ENCODE data around the gene CLDN9.

The CLDN9 gene

DNA sequence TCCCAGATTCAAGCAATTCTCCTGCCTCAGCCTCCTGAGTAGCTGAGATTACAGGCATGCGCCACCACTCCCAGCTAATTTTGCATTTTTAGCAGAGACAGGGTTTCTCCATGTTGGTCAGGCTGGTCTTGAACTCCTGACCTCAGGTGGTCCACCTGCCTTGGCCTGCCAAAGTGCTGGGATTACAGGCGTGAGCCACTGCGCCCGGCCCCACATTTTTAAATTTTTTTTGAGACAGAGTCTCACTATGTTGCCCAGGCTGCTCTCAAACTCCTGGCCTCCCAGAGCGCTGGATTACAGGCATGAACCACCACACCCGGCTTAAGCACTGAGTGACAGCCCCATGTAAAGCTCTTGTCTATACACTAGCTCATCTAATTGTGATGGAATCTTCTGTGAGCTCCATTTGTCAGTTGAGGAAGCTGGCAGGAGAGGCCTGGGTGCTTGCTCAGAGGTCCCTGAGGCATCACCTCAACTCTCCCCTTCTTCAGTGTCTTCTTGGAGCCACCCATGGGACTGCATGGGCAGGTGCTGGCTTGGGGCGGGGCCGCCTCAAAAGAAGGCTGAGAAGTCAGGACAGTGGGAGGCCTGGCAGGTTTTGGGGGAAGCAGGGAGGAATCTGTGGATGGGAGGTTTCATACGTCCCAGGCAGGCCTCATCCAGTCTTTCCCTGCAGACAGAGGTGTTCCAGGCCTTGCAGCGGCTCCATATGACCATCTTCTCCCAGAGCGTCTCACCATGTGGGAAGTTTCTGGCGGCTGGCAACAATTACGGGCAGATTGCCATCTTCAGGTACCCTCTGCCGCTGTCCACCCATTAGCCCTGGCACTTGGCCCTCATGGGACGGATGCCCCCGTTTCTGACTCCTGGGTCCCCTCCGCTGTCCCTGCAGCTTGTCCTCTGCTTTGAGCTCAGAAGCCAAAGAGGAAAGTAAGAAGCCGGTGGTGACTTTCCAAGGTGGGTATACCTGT is 12.6 kb downstream of the CLDN9 start:
- peaks cover 0 to 59% (median 50%) of the 10 kb centered on the region in 4 donors for H3K4me1 ChIP-seq
- no peak overlapping the region for H3K27ac ChIP-seq
- H3K36me3 ChIP-seq = peaks cover 0 to 21% (median 16%) of the 10 kb centered on the region in 3 donors
- peaks cover 0 to 15% of the 10 kb centered on the region in 2 donors for H3K27me3 ChIP-seq
- intact Hi-C loops (cut with DNase I; ENCODE audit: low total_unique reads) = no loop called here
- H3K9me3 ChIP-seq = no peaks in the 10 kb centered on the region
- DNase-seq = no peak
- no peak overlapping the region for H3K4me3 ChIP-seq
- TF ChIP-seq, protein P1, sequence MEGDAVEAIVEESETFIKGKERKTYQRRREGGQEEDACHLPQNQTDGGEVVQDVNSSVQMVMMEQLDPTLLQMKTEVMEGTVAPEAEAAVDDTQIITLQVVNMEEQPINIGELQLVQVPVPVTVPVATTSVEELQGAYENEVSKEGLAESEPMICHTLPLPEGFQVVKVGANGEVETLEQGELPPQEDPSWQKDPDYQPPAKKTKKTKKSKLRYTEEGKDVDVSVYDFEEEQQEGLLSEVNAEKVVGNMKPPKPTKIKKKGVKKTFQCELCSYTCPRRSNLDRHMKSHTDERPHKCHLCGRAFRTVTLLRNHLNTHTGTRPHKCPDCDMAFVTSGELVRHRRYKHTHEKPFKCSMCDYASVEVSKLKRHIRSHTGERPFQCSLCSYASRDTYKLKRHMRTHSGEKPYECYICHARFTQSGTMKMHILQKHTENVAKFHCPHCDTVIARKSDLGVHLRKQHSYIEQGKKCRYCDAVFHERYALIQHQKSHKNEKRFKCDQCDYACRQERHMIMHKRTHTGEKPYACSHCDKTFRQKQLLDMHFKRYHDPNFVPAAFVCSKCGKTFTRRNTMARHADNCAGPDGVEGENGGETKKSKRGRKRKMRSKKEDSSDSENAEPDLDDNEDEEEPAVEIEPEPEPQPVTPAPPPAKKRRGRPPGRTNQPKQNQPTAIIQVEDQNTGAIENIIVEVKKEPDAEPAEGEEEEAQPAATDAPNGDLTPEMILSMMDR (IDR thresholded peaks at IDR 0.05) = no peak

DNA sequence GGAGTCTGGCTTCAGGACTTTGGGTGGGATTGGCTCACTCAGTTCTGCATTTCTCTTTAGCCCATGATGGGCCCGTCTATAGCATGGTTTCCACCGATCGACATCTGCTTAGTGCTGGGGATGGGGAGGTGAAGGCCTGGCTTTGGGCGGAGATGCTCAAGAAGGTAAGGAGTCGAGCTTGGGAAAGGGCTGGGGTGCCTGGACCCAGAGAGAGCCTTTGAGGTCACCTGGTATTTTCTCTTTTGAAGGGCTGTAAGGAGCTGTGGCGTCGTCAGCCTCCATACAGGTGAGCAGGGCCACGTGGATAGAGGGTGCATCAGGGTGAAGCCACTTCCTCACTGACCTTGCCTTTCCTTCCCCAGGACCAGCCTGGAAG is 13.3 kb downstream of the CLDN9 start:
- Histone ChIP-seq H3K36me3 (peaks cover 0 to 21% (median 16%) of the 10 kb centered on the region in 3 donors), H3K27ac (no peak overlapping the region), H3K4me3 (no peak overlapping the region), H3K9me3 (no peaks in the 10 kb centered on the region), H3K27me3 (peaks cover 0 to 21% of the 10 kb centered on the region in 2 donors), H3K4me1 (peaks cover 0 to 58% (median 50%) of the 10 kb centered on the region in 4 donors)
- no peak for DNase-seq
- intact Hi-C loops (cut with DNase I; ENCODE audit: low total_unique reads) = no loop called here
- TF ChIP-seq, protein P1 (IDR thresholded peaks at IDR 0.05) = no peak

DNA sequence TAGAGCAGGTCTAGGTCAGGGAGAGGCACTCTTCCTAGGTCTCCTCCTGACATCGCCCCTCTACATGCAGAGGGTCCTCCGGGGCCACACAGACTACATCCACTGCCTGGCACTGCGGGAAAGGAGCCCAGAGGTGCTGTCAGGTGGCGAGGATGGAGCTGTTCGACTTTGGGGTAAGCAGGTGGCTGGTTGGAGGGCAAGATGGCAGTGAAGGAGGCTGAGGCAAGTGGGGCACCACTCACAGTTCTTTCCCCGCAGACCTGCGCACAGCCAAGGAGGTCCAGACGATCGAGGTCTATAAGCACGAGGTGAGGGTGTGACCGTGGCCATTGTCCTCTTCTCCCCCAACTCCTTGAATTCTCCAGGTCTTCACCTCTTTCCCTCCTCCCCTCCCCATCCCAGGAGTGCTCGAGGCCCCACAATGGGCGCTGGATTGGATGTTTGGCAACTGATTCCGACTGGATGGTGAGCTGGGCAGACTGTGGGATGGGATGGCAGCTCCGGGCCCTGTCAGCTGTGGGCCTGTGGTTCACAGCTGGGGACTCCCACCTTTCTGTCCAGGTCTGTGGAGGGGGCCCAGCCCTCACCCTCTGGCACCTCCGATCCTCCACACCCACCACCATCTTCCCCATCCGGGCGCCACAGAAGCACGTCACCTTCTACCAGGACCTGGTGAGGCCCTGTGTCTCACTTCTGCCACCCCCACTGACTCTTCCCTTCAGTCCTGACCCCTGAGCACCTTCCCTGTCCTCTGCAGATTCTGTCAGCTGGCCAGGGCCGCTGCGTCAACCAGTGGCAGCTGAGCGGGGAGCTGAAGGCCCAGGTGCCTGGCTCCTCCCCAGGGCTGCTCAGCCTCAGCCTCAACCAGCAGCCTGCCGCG is 14.1 kb downstream of the CLDN9 start:
- TF ChIP-seq, protein P1 (IDR thresholded peaks at IDR 0.05) = no peak
- H3K27me3 ChIP-seq = peaks cover 0 to 27% of the 10 kb centered on the region in 2 donors
- H3K36me3 ChIP-seq = peaks cover 0 to 21% (median 16%) of the 10 kb centered on the region in 3 donors
- no peak overlapping the region for H3K27ac ChIP-seq
- no peak for DNase-seq
- H3K9me3 ChIP-seq = no peaks in the 10 kb centered on the region
- H3K4me1 ChIP-seq = peaks cover 0 to 53% (median 42%) of the 10 kb centered on the region in 4 donors
- intact Hi-C loops (cut with DNase I; ENCODE audit: low total_unique reads) = no loop called here
- H3K4me3 ChIP-seq = no peak overlapping the region

DNA sequence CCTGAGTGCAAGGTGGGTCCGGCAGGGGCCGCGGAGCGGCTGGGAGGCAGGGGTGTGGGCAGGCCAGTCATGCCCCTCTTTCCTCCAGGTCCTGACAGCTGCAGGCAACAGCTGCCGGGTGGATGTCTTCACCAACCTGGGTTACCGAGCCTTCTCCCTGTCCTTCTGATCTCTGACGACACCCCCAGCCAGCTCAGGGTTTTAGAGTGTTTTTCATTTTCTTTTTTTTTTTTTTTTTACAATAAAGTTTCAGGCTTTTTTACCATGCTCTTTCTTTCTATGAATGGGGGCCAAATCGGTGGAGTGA is 14.7 kb downstream of the CLDN9 start:
- TF ChIP-seq, protein P1 (IDR thresholded peaks at IDR 0.05) = no peak

DNA sequence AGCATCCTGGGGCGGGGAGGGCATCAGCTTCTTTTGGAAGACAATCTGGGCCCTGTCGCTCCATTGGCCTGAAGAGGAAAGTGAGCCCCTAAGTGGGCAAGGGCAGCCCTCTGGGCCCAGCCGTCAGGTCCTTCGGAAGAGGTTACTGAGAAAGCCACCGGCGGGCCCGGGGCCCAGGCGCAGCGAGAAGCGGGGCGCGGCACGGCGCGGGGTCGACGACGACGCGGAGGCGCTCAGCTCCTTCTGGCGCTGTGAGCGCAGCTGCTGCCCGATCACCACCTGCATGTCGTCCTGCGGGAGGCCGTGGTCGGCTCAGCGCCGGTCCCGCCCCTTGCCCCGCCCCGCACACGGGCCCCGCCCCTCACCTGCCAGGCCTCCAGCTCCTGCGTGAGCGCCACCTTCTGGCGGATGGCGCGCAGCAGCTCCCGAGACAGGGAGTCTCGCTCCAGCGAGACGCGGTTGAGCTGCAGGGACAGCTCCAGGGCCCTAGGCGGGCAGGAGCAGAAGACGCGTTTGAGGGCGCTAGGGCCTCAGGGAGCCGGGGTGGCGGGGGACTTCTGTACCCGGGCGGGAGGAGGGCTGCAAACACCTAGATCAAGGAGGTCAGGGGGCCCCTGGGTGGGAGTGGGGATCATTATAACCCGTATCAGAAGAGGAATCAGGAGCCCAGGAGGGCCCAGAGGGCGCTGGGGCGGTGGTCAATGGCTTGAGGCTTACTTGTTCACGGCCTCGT is 15.4 kb downstream of the CLDN9 start:
- peak; percentile 58 to 78 for DNase-seq
- H3K36me3 ChIP-seq = peaks cover 0 to 21% (median 16%) of the 10 kb centered on the region in 3 donors
- H3K4me3 ChIP-seq = no peak overlapping the region
- TF ChIP-seq, protein P1 (IDR thresholded peaks at IDR 0.05) = peak; percentile 37 to 66
- H3K9me3 ChIP-seq = no peaks in the 10 kb centered on the region
- peaks cover 0 to 38% of the 10 kb centered on the region in 2 donors for H3K27me3 ChIP-seq
- H3K27ac ChIP-seq = no peak overlapping the region
- intact Hi-C loops (cut with DNase I; ENCODE audit: low total_unique reads) = loop anchor here (2.0 kb wide), 1 partner anchor 25 kb away; no protein-coding TSS in a partner anchor
- H3K4me1 ChIP-seq = peaks cover 0 to 40% (median 30%) of the 10 kb centered on the region in 4 donors

More for the DNA sequence above, 14.7 kb downstream of the CLDN9 start:
- intact Hi-C loops (cut with DNase I; ENCODE audit: low total_unique reads) = no loop called here
- Histone ChIP-seq H3K27ac (no peak overlapping the region), H3K9me3 (no peaks in the 10 kb centered on the region), H3K36me3 (peaks cover 0 to 21% (median 16%) of the 10 kb centered on the region in 3 donors), H3K4me3 (no peak overlapping the region), H3K27me3 (peaks cover 0 to 31% of the 10 kb centered on the region in 2 donors), H3K4me1 (peaks cover 0 to 47% (median 37%) of the 10 kb centered on the region in 4 donors)
- no peak for DNase-seq
